Spleen (tissue), 7 donors: ENCODE data around the gene DCTN1.
"Not testable (repeated sequence)": the region's sequence is repeated elsewhere in the genome, so short reads cannot be mapped to it uniquely, and the experiment has no call there.

Experiments used
- CTCF ChIP-seq, 11 experiments: fragments of 200-600 bp in 7 of 11; fragments of 450-650 bp in 4 of 11; sonication (generic) in 4 of 11; IDR thresholded peaks in 8 of 11; conservative IDR thresholded peaks in 3 of 11; 1 replicate in 7 of 11; 2 replicates in 4 of 11; pipeline versions ENCODE4 v1.4.0 to v1.8.0; 2016 to 2021; ENCODE audit warnings: antibody characterized with exemption in 11 of 11, inconsistent platforms in 4 of 11, mild to moderate bottlenecking in 1 of 11
- POLR2A ChIP-seq, 3 donors: fragments of 450-650 bp; IDR thresholded peaks; one replicate each; pipeline ENCODE4 v1.5.1; 2017; ENCODE audit warnings: antibody characterized with exemption in 3 of 3, mild to moderate bottlenecking in 1 of 3
- POLR2AphosphoS5 ChIP-seq, 3 donors: sonication (generic); formaldehyde crosslinking; IDR thresholded peaks; one replicate each; pipeline ENCODE4 v1.5.1; 2017; ENCODE audit warnings: antibody characterized with exemption in 3 of 3
- donor health status: DM: no; HTN: no; CAD: no; lungs with moderate emphysema.
- donor health status: DM: no; HTN: no; CAD: no.
- donor health status: DM: no; HTN: no; CAD: no.

GRCh38 chr2:74420443-74421103 is 40.5 kb upstream of the DCTN1 start:
- not testable (repeated sequence) for TF ChIP-seq CTCF (IDR thresholded peaks at IDR 0.05 in 8 of 11, conservative IDR thresholded peaks at IDR 0.05 in 3 of 11); POLR2A (IDR thresholded peaks at IDR 0.05); POLR2AphosphoS5 (IDR thresholded peaks at IDR 0.05)
